Transverse colon (tissue), 3 donors: ENCODE measurements around the gene PFN3.
"Not testable (repeated sequence)": the region's sequence is repeated elsewhere in the genome, so short reads cannot be mapped to it uniquely, and the experiment has no call there.

Source experiments
- EP300 ChIP-seq: sonication (generic); formaldehyde crosslinking; IDR thresholded peaks from one replicate; pipeline ENCODE4 v1.6.1; 2017; ENCODE audit warnings: antibody characterized with exemption, low read depth
- TF ChIP-seq, protein P1 (sequence below), 5 experiments: fragments of 200-600 bp in 3 of 5; fragments of 450-650 bp in 2 of 5; sonication (generic) in 3 of 5; IDR thresholded peaks; 1 replicate in 2 of 5; 2 replicates in 3 of 5; pipeline ENCODE4 v1.5.1; 2016 to 2017; ENCODE audit warnings: antibody characterized with exemption in 5 of 5, inconsistent platforms in 3 of 5, mild to moderate bottlenecking in 2 of 5, moderate library complexity in 1 of 5

DNA sequence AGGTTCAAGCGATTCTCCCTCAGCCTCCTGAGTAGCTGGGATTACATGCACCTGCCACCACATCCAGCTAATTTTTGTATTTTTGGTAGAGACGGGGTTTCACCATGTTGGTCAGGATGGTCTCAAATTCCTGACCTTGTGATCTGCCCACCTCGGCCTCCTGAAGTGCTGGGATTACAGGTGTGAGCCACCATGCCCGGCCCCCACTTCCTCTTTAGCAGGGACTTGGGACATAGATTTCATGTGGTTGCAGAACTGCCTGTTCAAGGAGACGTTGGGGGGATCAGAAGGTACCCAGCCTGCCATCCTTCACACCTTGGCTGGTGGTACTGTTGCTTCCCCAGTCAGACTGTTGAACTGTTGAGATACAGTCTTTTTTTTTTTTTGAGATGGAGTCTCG, 16.6 kb upstream of the PFN3 start:
- TF ChIP-seq, protein P1, sequence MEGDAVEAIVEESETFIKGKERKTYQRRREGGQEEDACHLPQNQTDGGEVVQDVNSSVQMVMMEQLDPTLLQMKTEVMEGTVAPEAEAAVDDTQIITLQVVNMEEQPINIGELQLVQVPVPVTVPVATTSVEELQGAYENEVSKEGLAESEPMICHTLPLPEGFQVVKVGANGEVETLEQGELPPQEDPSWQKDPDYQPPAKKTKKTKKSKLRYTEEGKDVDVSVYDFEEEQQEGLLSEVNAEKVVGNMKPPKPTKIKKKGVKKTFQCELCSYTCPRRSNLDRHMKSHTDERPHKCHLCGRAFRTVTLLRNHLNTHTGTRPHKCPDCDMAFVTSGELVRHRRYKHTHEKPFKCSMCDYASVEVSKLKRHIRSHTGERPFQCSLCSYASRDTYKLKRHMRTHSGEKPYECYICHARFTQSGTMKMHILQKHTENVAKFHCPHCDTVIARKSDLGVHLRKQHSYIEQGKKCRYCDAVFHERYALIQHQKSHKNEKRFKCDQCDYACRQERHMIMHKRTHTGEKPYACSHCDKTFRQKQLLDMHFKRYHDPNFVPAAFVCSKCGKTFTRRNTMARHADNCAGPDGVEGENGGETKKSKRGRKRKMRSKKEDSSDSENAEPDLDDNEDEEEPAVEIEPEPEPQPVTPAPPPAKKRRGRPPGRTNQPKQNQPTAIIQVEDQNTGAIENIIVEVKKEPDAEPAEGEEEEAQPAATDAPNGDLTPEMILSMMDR (IDR thresholded peaks at IDR 0.05) = not testable (repeated sequence)
- not testable (repeated sequence) for TF ChIP-seq EP300
